SK-N-MC (cell line): Measurements from ENCODE around the gene SLC50A1.
A peak's percentile ranks its signal among the peaks of the same experiment; 100 is the strongest.

Experiments used
- DNase-seq: peaks from one replicate; pipeline ENCODE4 v3.0.0-alpha.2; 2011; ENCODE audit warnings: low read depth, low spot score
- H3K27ac ChIP-seq: fragments of 200-600 bp; sonication (generic); 2 replicates; pipeline ENCODE4 v1.5.1; 2016; ENCODE audit warnings: mixed run types
- H3K36me3 ChIP-seq: fragments of 200-600 bp; sonication (generic); 2 replicates; pipeline ENCODE4 v1.6.1; 2017; ENCODE audit warnings: antibody characterized with exemption, low read length, mixed read lengths; ENCODE audit not compliant: insufficient read depth
- H3K4me3 ChIP-seq: fragments of 200-600 bp; sonication (generic); 2 replicates; pipeline ENCODE4 v1.5.1; 2016
- H3K9ac ChIP-seq: fragments of 200-600 bp; sonication (generic); 2 replicates; pipeline ENCODE4 v1.8.0; 2017; ENCODE audit warnings: mixed run types, mixed read lengths; ENCODE audit not compliant: insufficient read length
- H3K9me3 ChIP-seq: fragments of 200-600 bp; sonication (generic); 2 replicates; pipeline ENCODE4 v1.6.1; 2017; ENCODE audit warnings: low read depth, mild to moderate bottlenecking, antibody characterized with exemption, low read length, moderate library complexity, mixed read lengths
- EZH2 ChIP-seq: fragments of 200-600 bp; sonication (generic); IDR thresholded peaks from one replicate; pipeline ENCODE4 v1.6.1; 2017; ENCODE audit warnings: antibody characterized with exemption
- FOXP2 ChIP-seq: optimal IDR thresholded peaks from 2 replicates; pipeline ENCODE3; 2011; ENCODE audit warnings: mild to moderate bottlenecking, moderate library complexity; ENCODE audit not compliant: insufficient read depth; ENCODE audit errors: extremely low read length, control extremely low read depth
- POLR2AphosphoS5 ChIP-seq: IDR thresholded peaks from 2 replicates; pipeline ENCODE4 v1.6.1; 2012; ENCODE audit warnings: mild to moderate bottlenecking, low read depth, low read length, borderline replicate concordance

Gene SLC50A1

DNA sequence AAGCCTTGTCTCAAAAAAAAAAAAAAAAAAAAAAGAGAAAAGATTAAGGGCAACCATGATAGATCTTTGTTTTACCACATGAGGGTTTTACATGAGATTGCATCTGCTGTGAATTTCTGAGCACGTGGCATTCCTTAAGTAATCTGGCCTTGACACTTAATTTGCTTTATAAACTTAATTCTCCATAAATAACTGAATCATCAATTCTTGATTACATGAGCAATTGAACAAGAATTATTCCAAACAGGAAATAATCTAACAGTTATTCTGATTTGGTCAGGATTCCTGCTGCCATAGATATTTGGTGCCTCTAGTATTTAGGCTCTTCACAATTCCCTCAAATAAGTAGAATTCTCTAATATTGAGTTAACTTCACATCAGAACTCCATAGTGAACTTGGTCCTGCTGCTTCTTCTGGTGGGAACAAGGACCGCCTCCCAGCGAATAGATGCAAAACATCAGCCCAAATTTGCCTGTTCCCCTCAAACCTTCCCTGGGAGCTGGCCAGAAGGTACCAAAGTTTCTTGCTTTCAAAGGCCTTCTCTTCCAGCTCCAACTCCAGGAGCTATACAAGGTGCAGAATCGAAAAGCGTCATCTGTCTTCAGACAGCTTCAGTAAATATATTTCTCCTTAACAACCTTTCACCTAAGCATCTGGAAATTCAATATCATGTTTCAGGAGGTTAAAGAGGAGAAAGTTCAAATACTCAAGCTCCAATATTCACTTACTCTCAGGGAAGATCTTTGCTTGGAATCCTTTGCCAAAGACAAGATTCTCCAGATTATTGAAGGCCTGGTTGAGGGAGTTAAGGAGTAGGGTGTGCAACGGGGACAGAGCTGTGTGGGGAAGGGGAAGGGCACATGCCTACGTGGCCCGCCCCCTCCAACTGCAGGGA lies 36.4 kb downstream of the SLC50A1 start:
- peaks cover 9% of the 10 kb centered on the region for H3K36me3 ChIP-seq
- TF ChIP-seq FOXP2 = no peak
- no peak for TF ChIP-seq EZH2
- no peak for TF ChIP-seq POLR2AphosphoS5
- H3K4me3 ChIP-seq = peak overlapping the region; percentile 92
- H3K9ac ChIP-seq = peak overlapping the region; percentile 92
- no peak for DNase-seq
- 0 out of 2 replicates have a peak overlapping the region, but pooled peaks have one; percentile 34 for H3K27ac ChIP-seq
- no peaks in the 10 kb centered on the region for H3K9me3 ChIP-seq

DNA sequence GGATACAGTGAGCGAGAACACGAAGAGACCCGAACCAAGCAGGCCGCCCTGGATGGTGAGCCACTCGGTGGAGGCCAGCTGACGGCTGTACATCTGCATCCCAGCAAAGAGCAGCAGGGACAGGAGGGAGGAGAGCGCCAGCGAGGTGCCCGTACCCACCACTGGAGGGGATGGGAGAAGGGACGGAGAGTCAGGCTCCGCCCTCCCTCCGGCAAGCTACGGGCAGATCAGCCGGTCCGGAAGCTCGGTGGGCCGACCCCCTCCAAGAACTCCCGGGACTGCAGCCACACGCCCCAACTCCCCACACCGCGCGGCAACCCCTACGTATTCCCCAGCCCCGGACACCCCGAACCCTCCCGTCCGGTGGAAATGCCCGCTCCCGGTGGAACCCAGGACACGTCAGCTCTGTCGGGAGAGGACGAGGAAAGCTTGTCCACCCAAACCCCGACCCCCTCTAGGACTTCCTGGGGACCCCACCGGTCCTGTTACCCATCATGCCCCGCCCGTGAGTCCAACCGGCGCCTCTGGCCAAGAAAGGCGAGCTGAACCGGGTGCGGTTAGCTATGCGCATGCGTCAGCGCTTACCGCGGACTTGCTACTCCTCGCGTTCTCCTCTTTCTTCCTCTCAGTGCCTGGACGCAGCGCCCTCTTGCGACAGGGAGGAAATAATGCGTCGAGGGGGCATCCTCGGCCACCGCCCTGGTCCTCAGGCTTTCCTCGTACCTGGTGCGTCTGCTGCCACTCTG lies 37.3 kb downstream of the SLC50A1 start, which contains the start of gene KRTCAP2:
TSS of gene KRTCAP2 (minus strand) at position 573 of the 746 bp plus-strand sequence. CDS start at position 493, 80 bp downstream.
- Histone ChIP-seq H3K36me3 (peaks cover 12% of the 10 kb centered on the region), H3K27ac (peak within 1 kb of the TSS; percentile 93), H3K9me3 (no peaks in the 10 kb centered on the region), H3K4me3 (peak within 1 kb of the TSS; percentile 92), H3K9ac (peak within 1 kb of the TSS; percentile 92)
- TF ChIP-seq FOXP2 = no peak
- peak; percentile 94 for TF ChIP-seq POLR2AphosphoS5
- DNase-seq = peak; percentile 73

DNA sequence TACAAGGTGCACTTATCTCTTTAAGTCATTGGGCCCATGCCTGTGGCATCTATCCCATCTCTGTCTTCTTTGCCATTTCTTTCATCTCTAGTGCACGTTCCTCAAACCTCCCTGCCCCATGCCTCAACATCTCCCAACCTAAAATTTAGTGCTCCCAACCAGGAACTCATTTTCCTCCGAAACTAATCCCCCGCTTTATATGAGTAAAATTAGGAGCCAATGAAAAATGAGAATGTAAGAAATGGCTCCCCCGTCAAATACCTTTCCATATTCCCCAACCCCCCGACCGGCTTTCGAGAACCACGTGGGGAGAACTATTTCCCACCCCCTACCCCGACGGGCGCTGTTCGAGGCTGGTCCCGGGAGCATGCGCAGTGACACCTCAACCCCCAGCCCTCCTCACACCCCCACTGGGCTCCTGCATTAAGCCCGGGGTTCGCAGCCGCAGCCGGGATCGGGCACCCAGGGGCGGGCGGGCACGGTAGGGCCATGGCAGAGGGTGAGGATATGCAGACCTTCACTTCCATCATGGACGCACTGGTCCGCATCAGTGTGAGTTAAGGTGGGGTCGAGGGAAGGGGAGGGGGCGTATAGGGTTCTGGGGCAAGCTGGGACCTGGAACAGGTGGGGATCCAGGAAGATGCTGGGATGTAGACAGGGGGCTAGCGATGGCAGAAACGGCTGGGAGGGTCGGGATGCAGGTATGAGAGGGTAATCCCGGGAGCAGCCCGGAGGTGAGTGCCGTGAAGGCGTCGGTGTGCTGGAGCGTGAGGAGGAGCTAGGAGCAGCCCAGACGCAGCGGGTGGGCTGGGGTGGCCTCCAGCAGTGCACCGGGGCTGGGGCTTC lies 38.0 kb downstream of the SLC50A1 start, which contains the start of gene TRIM46:
TSS of gene TRIM46 (plus strand) at position 372 of the 846 bp plus-strand sequence. CDS start at position 490, 118 bp downstream.
- Histone ChIP-seq H3K36me3 (peaks cover 14% of the 10 kb centered on the region), H3K27ac (peak within 1 kb of the TSS; percentile 93), H3K9me3 (no peaks in the 10 kb centered on the region), H3K4me3 (peak within 1 kb of the TSS; percentile 92), H3K9ac (peak within 1 kb of the TSS; percentile 92)
- DNase-seq = no peak
- TF ChIP-seq EZH2 = no peak
- TF ChIP-seq POLR2AphosphoS5 = 0 out of 2 replicates have a peak, but pooled peaks have one; percentile 9

DNA sequence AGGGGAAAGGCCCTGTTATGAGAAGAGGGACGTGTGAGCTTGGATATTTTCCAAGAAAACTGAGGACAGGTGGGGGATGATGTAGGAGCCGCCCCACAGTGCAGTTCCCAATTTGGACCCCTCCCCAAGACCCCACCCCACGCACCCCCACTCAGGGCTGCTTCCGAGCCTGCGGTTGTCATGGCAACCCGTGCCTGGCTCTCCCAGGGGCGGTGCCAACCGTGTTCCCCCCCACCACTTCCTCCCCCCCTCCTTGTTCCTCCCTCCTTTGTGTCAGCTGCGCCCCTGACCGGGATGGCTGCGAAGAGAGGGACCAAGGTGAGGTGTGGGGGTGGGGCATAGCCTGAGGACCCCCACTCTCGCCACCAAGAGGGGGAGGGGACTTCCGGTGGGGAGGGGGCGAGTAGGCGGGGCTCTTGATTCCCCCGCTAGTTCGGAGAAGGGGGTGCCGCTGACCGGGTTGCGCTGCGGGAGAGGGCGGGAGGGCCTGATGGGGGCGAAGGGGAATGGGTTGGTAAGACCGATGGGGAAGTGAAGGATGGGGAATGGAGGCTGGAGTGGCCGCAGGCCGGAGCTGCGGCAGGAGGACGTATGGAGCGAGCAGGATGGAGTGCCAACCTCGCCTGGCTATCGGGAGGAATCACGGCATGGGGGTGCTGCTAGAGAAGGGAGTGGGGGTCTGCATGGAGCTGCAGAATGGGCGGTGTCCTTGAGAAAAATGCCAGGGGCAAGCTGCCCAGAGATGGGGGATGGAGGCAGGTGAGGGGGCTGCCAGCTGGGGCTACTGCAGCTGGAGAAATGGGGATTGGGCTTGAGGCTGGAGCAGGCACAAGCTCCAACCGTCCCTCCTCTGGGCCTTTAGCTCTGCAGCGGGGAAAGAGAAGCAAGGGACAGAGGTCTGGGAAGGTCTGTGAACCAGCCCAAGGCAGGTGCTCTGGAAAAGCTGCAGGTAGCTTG lies 39.0 kb downstream of the SLC50A1 start:
- no peak for TF ChIP-seq FOXP2
- no peak for TF ChIP-seq EZH2
- no peak for TF ChIP-seq POLR2AphosphoS5
- Histone ChIP-seq H3K27ac (no peak overlapping the region), H3K9ac (no peak overlapping the region), H3K36me3 (peaks cover 14% of the 10 kb centered on the region), H3K9me3 (no peaks in the 10 kb centered on the region), H3K4me3 (peak overlapping the region; percentile 92)
- no peak for DNase-seq

DNA sequence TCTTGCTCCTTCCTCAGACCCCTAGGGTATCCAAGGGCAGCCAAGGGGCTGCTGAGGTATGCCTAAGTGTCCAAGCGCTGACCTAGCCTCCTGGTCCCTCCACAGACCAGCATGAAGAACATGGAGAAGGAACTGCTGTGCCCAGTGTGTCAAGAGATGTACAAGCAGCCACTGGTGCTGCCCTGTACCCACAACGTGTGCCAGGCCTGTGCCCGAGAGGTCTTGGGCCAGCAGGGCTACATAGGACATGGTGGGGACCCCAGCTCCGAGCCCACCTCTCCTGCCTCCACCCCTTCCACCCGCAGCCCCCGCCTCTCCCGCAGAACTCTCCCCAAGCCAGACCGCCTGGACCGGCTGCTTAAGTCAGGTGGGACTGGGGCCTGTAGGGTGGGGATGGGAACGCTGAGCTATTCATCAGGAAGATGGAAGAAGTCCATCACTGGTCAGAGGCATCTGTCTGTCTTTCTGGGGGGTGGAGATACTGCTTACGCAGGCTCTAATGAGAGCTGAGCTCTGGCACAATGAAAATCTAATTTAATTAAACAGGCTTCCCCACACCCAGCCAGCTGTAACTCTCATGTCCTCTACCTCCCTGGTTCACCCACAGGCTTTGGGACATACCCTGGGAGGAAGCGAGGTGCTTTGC lies 39.8 kb downstream of the SLC50A1 start:
- H3K4me3 ChIP-seq = no peak overlapping the region
- no peak for TF ChIP-seq EZH2
- H3K27ac ChIP-seq = no peak overlapping the region

DNA sequence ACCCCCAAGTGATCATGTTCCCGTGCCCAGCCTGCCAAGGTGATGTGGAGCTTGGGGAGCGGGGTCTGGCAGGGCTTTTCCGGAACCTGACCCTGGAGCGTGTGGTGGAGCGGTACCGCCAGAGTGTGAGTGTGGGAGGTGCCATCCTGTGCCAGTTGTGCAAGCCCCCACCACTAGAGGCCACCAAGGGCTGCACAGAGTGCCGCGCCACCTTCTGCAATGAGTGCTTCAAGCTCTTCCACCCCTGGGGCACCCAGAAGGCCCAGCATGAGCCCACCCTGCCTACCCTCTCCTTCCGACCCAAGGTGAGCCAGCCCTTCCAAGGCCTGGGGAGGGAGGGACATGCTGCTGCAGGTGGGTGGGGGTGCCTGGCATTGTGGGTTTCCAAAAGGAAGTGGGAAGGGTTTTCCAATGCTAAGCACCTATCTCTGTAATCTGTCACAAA lies 40.3 kb downstream of the SLC50A1 start:
- H3K27ac ChIP-seq = no peak overlapping the region
- H3K9me3 ChIP-seq = no peaks in the 10 kb centered on the region
- DNase-seq = no peak
- H3K9ac ChIP-seq = no peak overlapping the region
- H3K36me3 ChIP-seq = peaks cover 14% of the 10 kb centered on the region
- no peak overlapping the region for H3K4me3 ChIP-seq
- TF ChIP-seq EZH2 (no peak), POLR2AphosphoS5 (no peak), FOXP2 (no peak)

More for the DNA sequence above, 39.8 kb downstream of the SLC50A1 start:
- H3K9ac ChIP-seq = no peak overlapping the region
- H3K9me3 ChIP-seq = no peaks in the 10 kb centered on the region
- peaks cover 15% of the 10 kb centered on the region for H3K36me3 ChIP-seq
- DNase-seq = no peak
